DMS79 (cell line): ENCODE measurements around the gene PDLIM1.

ENCODE experiments used
- DNase-seq: peaks from one replicate; lab custom pipeline; 2025; lab: John Stamatoyannopoulos, UW

Gene PDLIM1

DNA sequence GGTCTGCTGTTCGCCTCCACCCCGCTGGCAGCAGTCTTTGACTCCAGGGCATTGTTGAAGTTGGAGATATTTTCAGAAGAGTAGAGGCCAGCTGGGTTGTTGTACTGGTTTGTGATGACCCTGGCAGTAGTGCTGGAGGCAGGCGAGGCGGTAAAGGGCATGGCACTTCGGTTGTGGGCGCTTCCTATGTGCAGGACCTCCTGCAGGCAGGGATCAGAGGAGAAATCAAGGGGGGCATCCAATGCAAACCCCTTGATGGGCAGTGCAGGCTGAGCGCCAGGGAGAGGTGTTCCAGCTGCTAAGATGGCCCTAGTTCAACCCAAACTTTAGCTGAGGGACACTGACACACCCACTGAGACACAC lies 27.0 kb downstream of the PDLIM1 start:
- DNase-seq: no peak

DNA sequence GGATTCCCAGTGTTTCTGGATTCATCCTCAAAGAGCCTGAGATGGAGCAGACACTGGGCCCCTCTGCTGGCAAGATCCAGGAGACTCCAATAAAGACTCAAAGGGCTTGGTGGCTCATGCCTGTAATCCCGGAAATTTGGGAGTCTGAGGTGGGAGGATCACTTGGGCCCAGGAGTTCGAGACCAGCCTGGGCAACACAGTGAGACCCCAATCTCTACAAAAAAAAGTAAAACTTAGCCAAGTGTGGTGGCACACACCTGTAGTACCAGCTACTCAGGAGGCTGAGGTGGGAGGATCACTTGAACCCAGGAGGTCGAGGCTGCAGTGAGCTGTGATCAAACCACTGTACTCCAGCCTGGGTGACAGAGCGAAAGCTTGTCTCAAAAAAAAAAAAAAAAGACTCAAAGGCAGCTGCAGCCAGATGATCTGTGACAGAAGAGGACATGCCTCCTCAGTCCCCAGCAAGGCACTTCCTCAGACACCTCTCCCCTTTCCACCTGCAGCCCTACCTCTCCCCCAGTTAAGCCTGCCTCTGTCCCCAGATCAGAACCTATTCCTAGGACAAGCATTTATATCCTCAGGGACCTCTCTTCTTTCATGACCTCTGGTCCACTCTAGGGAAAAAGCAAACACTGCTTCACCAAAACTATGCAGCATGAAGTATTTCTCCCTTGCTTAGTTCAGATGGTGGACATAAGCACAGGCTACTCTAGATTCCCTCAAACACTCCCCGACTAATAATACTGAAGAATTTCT lies 27.9 kb downstream of the PDLIM1 start:
- DNase-seq: no peak

GRCh38 chr10:95261926-95262325 lies 28.9 kb downstream of the PDLIM1 start:
- no peak for DNase-seq

DNA sequence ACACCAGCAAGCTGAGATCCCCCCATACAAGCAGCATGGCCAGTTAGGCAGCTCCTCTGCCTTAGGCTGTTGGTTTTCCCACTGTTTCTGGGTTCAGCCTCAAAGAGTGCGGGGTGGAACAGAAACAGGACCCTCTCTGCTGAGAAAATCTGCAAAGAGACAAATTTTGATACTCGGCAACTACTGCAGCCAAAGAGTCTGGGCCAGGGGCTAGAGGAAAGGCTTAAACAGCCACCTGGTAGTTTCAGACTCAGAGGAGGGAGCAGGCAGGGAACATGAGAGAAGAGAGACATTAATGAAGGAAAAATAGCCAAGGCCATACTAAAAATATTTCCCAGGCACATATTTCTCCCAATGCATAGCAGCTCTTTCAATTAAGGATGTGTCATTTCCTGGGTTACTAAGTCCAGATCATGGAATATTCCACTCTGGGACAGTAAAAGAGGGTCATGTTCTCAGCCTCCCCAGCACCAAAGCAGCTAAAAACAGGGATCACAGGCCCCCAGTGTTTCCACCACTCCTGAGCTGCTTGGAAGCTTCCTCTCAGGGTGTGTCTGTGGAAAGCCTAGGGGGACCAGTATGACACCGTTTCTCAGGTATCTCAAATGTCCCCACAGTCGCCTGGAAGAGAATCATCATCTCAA lies 29.8 kb downstream of the PDLIM1 start:
- DNase-seq: no peak

GRCh38 chr10:95260397-95260881 lies 30.4 kb downstream of the PDLIM1 start:
- DNase-seq: no peak

DNA sequence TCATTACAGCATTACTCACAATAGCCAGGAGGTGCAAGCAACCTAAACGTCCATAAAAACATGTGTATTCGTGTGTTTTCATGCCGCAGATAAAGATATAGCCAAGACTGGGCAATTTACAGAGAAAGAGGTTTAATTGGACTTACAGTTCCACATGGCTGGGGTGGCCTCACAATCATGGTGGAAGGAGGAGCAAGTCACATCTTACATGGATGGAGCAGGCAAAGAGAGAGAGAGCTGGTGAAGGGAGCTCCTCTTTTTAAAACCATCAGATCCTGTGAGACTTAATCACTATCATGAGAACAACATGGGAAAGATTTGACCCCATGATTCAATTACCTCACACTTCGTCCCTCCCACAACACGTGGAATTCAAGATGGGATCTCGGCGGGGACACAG lies 33.0 kb downstream of the PDLIM1 start:
- no peak for DNase-seq

GRCh38 chr10:95256268-95256667 lies 34.5 kb downstream of the PDLIM1 start:
- DNase-seq: no peak

DNA sequence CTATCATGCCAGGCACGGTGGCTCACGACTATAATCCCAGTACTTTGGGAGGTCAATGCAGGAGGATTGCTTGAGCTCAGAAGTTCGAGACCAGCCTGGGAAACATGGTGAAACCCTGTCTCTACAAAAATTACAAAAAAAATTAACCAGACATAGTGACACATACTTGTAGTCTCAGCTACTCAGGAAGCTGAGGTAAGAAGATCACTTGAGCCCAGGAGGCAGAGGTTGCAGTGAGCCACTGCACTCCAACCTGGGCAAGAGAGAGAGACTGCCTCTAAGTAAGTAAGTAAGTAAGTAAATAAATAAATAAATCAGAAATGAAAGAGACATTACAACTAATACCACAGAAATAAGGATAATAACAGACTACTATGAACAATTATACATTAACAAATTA lies 36.2 kb downstream of the PDLIM1 start:
- no peak for DNase-seq

DNA sequence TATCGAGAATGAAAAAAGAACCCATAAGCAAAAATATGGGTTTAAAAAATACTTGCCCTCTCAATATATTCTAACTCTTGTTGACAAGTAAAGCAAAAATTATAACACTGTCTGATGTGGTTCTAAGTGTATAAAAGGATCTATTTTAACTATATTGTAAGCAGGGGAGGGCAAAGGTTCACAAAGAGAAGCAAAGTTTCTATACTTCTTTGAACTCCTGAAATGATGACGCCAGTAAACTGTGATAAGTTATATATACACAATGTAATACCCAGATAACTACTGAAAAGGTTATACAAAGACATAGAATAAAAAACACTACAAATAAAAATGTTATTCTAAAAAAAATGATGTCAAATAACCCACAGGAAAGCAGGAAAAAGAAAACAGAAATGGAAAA lies 37.1 kb downstream of the PDLIM1 start:
- DNase-seq: no peak

DNA sequence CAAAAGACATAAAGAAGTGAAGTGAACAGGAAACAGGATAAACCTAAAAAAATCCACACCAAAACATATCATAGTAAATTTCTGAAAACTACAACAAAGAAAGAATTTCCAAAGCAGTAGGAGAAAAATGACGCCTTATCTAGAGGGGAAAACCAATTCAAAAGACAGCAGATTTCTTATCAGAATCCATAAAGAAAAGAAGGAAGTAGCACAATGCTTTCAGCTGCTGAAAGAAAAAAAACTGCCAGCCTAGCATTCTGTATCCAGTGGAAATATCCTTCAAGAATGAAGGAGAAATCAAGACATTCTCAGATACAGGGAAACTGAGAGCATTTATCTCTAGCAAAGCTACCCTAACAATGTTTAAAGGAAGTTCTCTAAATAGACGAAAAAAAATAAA lies 37.8 kb downstream of the PDLIM1 start:
- no peak for DNase-seq

GRCh38 chr10:95250856-95251255 lies 39.9 kb downstream of the PDLIM1 start:
- no peak for DNase-seq

- no peak for DNase-seq
Measured at GRCh38 chr10:95249467-95249866, 41.3 kb downstream of the PDLIM1 start.

DNA sequence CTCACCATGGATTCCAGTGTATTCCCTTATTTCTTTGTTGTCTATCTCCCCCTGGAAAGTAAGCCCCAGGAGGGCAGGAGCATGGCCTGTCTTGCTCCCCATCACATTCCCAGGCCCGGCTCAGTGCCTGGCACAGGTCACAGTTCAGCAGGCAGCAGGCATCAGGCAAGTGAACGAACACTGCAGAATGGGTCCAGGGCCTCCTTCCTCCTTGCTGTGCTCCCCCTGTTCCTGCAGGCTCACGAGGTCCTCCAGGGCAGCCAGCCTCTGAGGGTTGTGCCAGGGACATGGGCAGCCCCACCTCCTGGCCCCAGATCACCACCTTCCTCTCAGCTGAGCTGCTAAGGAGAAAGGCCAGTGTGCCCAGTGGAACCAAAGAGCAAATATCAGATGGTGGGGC lies 41.8 kb downstream of the PDLIM1 start:
- DNase-seq: no peak

DNA sequence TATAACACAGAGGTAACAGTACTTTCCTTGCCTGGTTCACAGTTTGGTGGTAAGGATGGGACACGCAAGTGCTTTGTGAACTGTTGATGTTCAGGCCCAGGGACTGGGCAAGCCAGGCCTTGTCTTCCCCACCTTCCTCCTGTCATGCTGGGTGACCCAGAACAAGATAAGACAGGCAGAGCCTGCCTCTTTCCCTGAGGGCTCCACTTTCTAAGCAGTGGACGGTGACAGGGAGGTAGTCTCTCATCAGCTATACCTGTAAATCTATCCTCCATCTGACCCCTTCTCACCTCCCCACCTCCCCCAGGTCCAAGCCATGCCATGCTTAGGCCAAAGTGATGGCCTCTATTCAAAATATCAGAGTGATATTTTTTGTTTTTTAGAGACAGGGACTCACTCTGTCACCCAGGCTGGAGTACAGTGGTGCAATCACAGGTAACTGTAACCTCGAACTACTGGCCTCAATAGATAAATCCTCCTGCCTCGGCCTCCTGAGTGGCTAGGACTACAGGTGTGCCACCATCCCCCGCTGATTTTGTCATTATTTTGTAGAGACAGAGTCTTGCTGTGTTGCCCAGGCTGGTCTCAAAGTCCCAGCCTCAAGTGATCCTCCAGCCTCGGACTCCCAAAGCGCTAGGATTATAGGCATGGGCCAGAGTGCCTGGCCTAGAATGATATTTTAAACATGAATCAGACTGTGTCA lies 42.8 kb downstream of the PDLIM1 start:
- DNase-seq: no peak

DNA sequence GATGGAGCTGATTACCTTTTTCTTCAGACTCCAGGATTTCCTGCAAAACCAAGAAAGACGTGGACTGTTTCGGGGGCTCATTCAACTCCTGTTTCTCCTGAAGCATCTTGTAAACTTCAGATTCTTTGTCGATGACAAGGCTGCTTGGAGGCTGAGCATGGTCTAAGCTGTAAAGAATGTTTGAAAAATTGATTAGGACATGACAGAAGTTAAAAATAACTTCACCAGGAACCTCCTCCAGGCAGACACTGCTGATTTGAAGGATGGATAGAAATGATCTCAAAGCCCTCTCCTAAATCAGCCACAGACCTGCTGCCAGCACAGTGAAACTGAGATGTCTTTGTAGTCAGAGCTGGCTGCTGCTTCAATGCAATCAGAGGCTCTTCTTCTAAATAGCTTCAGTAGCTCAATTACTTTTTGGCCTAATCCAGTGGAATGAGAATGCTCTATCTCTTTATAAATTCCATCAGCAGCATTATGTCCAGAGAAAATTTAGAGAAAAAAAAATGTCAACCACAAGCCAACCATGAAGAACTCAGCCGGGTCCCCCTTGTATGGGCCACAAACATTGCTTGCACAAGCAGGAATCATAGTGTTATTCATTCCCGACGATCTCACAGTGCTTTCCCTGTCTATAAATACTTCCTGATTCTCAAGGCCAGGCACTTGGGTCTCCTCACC lies 43.5 kb downstream of the PDLIM1 start:
- no peak for DNase-seq

- no peak for DNase-seq
Measured at GRCh38 chr10:95246582-95247051, 44.2 kb downstream of the PDLIM1 start.

DNA sequence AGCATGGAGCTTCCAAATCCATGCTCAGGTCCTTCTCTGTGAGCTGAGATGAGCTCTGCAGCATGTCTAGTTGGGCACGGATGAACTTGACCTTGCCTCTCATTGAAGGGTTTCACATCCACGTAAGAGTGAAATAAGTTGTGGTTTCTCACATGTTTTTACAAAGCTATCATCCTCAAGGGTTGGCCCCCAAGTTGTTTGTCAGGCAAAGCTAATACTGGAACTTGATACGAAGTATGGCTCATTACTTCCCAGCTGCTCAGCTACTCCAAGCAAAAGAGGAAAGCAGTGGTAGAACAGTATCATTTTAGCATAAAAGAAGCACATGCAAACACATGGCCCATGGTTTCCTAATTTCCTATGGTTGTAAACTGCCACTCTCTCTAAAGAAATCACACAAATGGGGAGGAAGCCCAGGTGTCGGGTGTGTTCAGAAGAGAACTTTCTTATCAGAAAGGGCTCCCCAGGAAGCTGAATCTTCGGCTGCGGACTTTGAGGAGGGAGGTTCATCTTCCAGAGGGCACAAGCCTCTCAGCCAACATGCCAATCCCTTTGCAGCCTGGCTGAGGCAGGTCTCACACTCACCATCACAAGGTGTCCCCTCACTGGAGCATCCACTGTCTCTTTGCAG lies 45.3 kb downstream of the PDLIM1 start:
- no peak for DNase-seq

DNA sequence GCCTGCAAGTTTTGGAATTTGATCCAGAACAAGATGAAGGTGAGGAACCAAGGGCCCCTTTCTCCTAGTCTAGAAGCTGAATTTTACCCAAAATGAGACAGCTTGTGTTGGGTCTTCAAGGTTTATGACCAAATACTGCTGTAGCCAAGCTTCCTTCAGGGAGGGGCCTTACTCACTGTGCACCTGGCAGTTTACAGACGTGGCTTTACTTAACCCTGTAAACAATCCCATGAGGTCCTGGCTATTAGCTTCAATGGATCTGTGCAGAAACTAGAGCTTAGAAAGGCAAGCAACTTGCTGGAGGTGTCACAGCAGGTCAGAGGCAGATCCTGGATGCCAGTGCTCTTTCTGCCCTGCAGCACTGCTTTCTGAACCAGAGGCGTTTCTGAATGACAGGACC lies 46.7 kb downstream of the PDLIM1 start:
- DNase-seq: no peak

- DNase-seq: no peak
Measured at GRCh38 chr10:95243318-95243617, 47.5 kb downstream of the PDLIM1 start.

- DNase-seq: no peak
Measured at GRCh38 chr10:95242581-95243317, 48.1 kb downstream of the PDLIM1 start.

DNA sequence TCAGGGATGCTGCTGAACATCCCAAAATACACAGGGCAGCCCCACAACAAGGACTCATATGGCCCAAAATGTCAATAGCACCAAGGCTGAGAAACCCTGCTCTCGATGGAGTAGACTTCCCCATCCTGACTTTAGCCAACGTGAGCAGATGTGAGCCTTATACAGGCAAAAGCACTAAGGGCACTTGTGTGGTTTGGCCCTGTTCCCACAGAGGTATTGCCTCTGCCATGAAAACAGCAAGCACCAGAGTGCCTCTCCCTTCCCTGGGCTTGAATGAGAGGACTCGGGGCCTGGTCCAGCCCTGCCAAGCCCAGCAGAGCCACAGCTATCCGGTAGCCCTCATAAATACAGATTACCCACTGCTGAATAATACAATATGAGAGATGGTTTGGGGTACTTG lies 49.3 kb downstream of the PDLIM1 start:
- peak; percentile 84 for DNase-seq
